ENCODE measurements around the gene TMEM196.
"Not testable (repeated sequence)": the region's sequence is repeated elsewhere in the genome, so short reads cannot be mapped to it uniquely, and the experiment has no call there.

TMEM196 gene

GRCh38 chr7:19692111-19692828, 81.1 kb downstream of the TMEM196 start:
- Histone ChIP-seq H3K27ac (no peak overlapping the region), H3K4me1 (peaks cover 0 to 9% (median 0%) of the 10 kb centered on the region in 10 experiments; a peak in 2 of 20 replicates), H3K4me3 (no peak overlapping the region), H4K20me1 (no peaks in the 10 kb centered on the region), H3K9ac (no peak overlapping the region), H3K27me3 (no peaks in the 10 kb centered on the region), H3K4me2 (no peak overlapping the region), H3K9me3 (replicated peaks in 1 of 11) (peaks cover 5 to 20% (median 16%) of the 10 kb centered on the region in 11 experiments; a peak in 19 of 22 replicates), H3K36me3 (peaks cover 3 to 20% (median 17%) of the 10 kb centered on the region in 11 experiments; a peak in 19 of 22 replicates)
- TF ChIP-seq Cebpa-rat (IDR thresholded peaks at IDR 0.05), result no peak

GRCh38 chr7:19690736-19691135, 82.7 kb downstream of the TMEM196 start:
- no peak for TF ChIP-seq Cebpa-rat (IDR thresholded peaks at IDR 0.05)
- Histone ChIP-seq H3K9me3 (replicated peaks in 1 of 11) (peaks cover 5 to 20% (median 16%) of the 10 kb centered on the region in 11 experiments; a peak in 19 of 22 replicates), H3K36me3 (peaks cover 0 to 5% (median 3%) of the 10 kb centered on the region in 11 experiments; a peak in 9 of 22 replicates), H3K4me2 (no peak overlapping the region), H4K20me1 (no peaks in the 10 kb centered on the region), H3K9ac (no peak overlapping the region), H3K27me3 (no peaks in the 10 kb centered on the region), H3K27ac (no peak overlapping the region), H3K4me1 (no peaks in the 10 kb centered on the region), H3K4me3 (no peak overlapping the region)

DNA sequence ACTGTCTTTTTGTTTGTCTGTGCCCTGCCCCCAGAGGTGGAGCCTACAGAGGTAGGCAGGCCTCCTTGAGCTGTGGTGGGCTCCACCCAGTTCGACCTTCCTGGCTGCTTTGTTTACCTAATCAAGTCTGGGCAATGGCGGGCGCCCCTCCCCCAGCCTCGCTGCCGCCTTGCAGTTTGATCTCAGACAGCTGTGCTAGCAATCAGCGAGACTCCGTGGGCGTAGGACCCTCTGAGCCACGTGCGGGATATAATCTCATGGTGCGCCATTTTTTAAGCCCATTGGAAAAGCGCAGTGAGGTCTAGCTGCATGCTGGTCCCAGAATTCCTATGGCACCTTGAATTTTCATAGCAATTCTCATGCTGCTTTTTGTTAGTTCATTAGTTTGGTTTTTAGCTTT, 84.3 kb downstream of the TMEM196 start:
- not testable (repeated sequence) for H3K27me3 ChIP-seq, H4K20me1 ChIP-seq, H3K4me3 ChIP-seq, H3K4me1 ChIP-seq, H3K36me3 ChIP-seq, H3K4me2 ChIP-seq, H3K9ac ChIP-seq, H3K27ac ChIP-seq
- H3K9me3 ChIP-seq (replicated peaks in 1 of 11), result peaks cover 5 to 20% (median 16%) of the 10 kb centered on the region in 11 experiments; a peak in 19 of 22 replicates

DNA sequence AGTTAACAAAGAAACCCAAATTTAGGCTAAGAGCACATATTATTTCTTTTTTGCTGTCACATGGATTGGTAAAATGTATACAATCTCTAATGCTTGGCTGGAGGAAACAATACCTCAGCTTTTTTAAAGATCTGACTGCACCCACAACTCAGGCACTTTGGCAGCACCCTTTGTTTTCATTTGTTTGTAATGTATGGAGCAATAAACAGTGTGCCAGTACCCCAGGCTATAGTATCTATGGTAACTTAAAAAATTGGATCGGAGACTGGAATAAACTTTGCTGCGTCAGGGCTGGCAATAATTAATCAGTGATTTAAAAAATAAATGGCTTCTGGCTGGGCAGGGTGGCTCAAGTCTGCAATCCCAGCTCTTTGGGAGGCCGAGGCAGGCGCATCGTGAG, 91.8 kb downstream of the TMEM196 start:
- Histone ChIP-seq H3K4me1 (peaks cover 12 to 33% (median 23%) of the 10 kb centered on the region in 10 experiments), H3K4me3 (no peak overlapping the region), H3K9me3 (replicated peaks in 1 of 11) (peaks cover 13 to 39% (median 28%) of the 10 kb centered on the region in 11 experiments), H3K9ac (no peak overlapping the region), H3K27me3 (0 out of 22 replicates have a peak, but pooled peaks cover 0 to 5% (median 0%) of the 10 kb centered on the region in 11 experiments), H4K20me1 (no peaks in the 10 kb centered on the region), H3K4me2 (no peak overlapping the region), H3K27ac (no peak overlapping the region), H3K36me3 (no peaks in the 10 kb centered on the region; a peak in 1 of 22 replicates)
- no peak for TF ChIP-seq Cebpa-rat (IDR thresholded peaks at IDR 0.05)

DNA sequence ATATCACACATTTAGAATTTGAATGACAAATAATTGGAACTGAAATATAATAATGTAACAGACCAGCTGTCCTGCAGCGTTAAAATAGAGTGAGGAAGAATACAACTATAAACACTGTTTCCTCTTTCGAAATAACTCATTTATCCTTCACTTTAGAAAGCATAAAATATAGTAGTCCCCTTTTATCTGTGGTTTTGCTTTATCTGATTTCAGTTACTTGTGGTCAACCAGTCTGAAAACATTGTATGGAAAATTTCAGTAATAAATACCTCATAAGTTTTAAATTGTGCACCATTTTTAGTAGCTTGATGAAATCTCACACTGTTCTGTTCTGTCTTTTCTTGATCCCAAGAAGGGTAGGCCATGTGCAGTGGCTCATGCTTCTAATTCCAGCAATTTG, 96.2 kb downstream of the TMEM196 start:
- H3K4me2 ChIP-seq, result peak overlapping the region; percentile 50 to 86 (median 76)
- peaks cover 8 to 35% (median 23%) of the 10 kb centered on the region in 11 experiments for H3K9me3 ChIP-seq (replicated peaks in 1 of 11)
- H4K20me1 ChIP-seq, result no peaks in the 10 kb centered on the region
- TF ChIP-seq Cebpa-rat (IDR thresholded peaks at IDR 0.05), result no peak
- H3K36me3 ChIP-seq, result no peaks in the 10 kb centered on the region; a peak in 1 of 22 replicates
- peak overlapping the region in 8 of 11 experiments; percentile 62 to 78 (median 72); a peak in 16 of 22 replicates for H3K9ac ChIP-seq
- H3K4me1 ChIP-seq, result peaks cover 21 to 67% (median 48%) of the 10 kb centered on the region in 10 experiments
- H3K27ac ChIP-seq, result peak overlapping the region in 9 of 11 experiments; percentile 55 to 92 (median 91); a peak in 19 of 22 replicates
- peaks cover 0 to 11% (median 0%) of the 10 kb centered on the region in 11 experiments; a peak in 1 of 22 replicates for H3K27me3 ChIP-seq
- H3K4me3 ChIP-seq, result no peak overlapping the region; a peak in 2 of 20 replicates

- Histone ChIP-seq H3K27ac (peak overlapping the region in 8 of 11 experiments; percentile 86 to 92 (median 91); a peak in 15 of 22 replicates), H3K4me3 (no peak overlapping the region), H4K20me1 (no peaks in the 10 kb centered on the region), H3K4me2 (peak overlapping the region in 8 of 11 experiments; percentile 14 to 83 (median 41); a peak in 8 of 22 replicates), H3K4me1 (peaks cover 21 to 67% (median 48%) of the 10 kb centered on the region in 10 experiments), H3K9me3 (replicated peaks in 1 of 11) (peaks cover 5 to 24% (median 15%) of the 10 kb centered on the region in 11 experiments; a peak in 12 of 22 replicates), H3K36me3 (no peaks in the 10 kb centered on the region; a peak in 1 of 22 replicates), H3K27me3 (peaks cover 0 to 11% (median 0%) of the 10 kb centered on the region in 11 experiments; a peak in 1 of 22 replicates), H3K9ac (peak overlapping the region in 3 of 11 experiments; percentile 23 to 38 (median 25); a peak in 4 of 22 replicates)
- TF ChIP-seq Cebpa-rat (IDR thresholded peaks at IDR 0.05), result no peak
Observed at GRCh38 chr7:19675816-19676215, 97.6 kb downstream of the TMEM196 start.

- H3K4me3 ChIP-seq, result no peak overlapping the region
- H3K27me3 ChIP-seq, result peaks cover 0 to 11% (median 0%) of the 10 kb centered on the region in 11 experiments; a peak in 1 of 22 replicates
- H3K9ac ChIP-seq, result peak overlapping the region in 6 of 11 experiments; percentile 38 to 57 (median 45); a peak in 11 of 22 replicates
- H4K20me1 ChIP-seq, result no peaks in the 10 kb centered on the region
- TF ChIP-seq Cebpa-rat (IDR thresholded peaks at IDR 0.05), result no peak
- H3K9me3 ChIP-seq (replicated peaks in 1 of 11), result peaks cover 5 to 21% (median 15%) of the 10 kb centered on the region in 11 experiments; a peak in 12 of 22 replicates
- H3K4me2 ChIP-seq, result peak overlapping the region in 10 of 11 experiments; percentile 7 to 73 (median 62); a peak in 19 of 22 replicates
- H3K27ac ChIP-seq, result peak overlapping the region in 8 of 11 experiments; percentile 7 to 92 (median 91); a peak in 15 of 22 replicates
- H3K36me3 ChIP-seq, result no peaks in the 10 kb centered on the region
- peaks cover 21 to 62% (median 45%) of the 10 kb centered on the region in 10 experiments for H3K4me1 ChIP-seq
Observed at GRCh38 chr7:19674266-19674960, 99.0 kb downstream of the TMEM196 start.

DNA sequence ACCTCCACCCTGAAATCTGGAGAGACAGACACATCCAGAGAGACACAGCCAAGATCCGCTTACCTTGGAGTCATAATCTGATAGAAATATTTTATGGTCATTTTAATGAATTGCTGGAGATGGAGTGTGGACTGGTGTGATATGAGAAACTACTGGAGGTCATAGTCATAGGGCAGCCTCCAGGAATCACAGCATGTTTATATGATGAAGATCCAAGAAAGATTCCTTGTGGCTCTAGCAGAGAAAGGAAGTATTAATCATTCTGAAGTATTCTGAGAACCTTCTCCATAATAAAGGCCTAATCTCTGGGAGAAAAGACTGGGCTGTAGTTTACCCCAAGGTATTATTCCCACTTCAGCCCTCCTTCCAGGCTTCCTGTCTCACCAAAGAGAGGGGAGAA, 102.6 kb downstream of the TMEM196 start:
- Histone ChIP-seq H4K20me1 (no peaks in the 10 kb centered on the region), H3K4me1 (peaks cover 0 to 39% (median 22%) of the 10 kb centered on the region in 10 experiments; a peak in 19 of 20 replicates), H3K9me3 (replicated peaks in 1 of 11) (peaks cover 0 to 4% (median 3%) of the 10 kb centered on the region in 11 experiments; a peak in 8 of 22 replicates), H3K4me3 (no peak overlapping the region), H3K27ac (no peak overlapping the region), H3K4me2 (no peak overlapping the region), H3K27me3 (peaks cover 0 to 6% (median 0%) of the 10 kb centered on the region in 11 experiments; a peak in 1 of 22 replicates), H3K9ac (no peak overlapping the region), H3K36me3 (no peaks in the 10 kb centered on the region)
- TF ChIP-seq Cebpa-rat (IDR thresholded peaks at IDR 0.05), result no peak

Measured in BLaER1 treated with 17β-estradiol and CSF1 and Interleukin-3, amounts not matched to agents 10 nM and 100 nM (cell line).